GM13976 (cell line): ENCODE measurements around the gene PFN1.
A peak's percentile ranks its signal among the peaks of the same experiment; 100 is the strongest.

Experiments used
- DNase-seq: peaks from one replicate; pipeline ENCODE4 v3.0.0; 2012; ENCODE audit warnings: low spot score
- in situ Hi-C: fragments of 300-500 bp; cut with MboI; formaldehyde crosslinking; loops from one replicate; pipeline ENCODE4 v1.12.0; 2022; ENCODE audit warnings: low sequenced_read_pairs, mixed read lengths, inconsistent platforms; ENCODE audit not compliant: unreplicated experiment
- TF ChIP-seq, protein P1 (sequence below): IDR thresholded peaks from 2 replicates; pipeline ENCODE4 v1.5.1; 2012; ENCODE audit warnings: borderline replicate concordance, mild to moderate bottlenecking; ENCODE audit not compliant: insufficient read depth; ENCODE audit errors: extremely low read depth, missing control alignments, control extremely low read depth

PFN1 gene

DNA sequence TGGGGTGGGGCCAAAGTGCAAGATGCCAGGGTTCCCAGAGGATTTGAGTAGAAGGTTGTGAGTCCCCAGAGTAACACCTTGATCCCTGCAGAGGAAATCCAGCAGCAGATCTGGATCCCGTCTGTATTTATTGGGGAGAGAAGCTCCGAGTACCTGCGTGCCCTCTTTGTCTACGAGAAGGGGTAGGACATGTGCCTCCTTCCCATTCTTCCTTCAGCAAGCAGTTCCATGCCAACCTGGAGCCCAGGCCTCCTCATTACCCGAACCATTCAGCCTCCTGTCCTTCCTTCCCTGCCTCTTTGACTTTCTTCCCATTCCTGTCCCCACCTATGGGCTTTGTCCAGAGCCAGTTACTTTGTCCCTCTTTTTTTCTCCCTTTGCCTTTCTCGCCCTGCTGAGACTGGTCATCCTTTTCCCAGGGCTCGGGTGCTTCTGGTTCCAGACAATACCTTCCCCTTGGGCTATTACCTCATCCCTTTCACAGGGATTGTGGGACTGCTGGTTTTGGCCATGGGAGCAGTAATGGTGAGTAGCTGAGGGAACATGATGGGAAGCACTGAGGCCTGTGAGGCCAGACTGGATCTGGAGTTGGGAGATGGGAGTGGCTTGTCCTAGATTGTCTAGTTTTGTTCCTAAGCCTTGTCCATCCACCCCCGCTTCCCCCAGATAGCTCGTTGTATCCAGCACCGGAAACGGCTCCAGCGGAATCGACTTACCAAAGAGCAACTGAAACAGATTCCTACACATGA is 5.4 kb downstream of the PFN1 start:
- in situ Hi-C loops, result no loop called here
- no peak for DNase-seq
- TF ChIP-seq, protein P1, sequence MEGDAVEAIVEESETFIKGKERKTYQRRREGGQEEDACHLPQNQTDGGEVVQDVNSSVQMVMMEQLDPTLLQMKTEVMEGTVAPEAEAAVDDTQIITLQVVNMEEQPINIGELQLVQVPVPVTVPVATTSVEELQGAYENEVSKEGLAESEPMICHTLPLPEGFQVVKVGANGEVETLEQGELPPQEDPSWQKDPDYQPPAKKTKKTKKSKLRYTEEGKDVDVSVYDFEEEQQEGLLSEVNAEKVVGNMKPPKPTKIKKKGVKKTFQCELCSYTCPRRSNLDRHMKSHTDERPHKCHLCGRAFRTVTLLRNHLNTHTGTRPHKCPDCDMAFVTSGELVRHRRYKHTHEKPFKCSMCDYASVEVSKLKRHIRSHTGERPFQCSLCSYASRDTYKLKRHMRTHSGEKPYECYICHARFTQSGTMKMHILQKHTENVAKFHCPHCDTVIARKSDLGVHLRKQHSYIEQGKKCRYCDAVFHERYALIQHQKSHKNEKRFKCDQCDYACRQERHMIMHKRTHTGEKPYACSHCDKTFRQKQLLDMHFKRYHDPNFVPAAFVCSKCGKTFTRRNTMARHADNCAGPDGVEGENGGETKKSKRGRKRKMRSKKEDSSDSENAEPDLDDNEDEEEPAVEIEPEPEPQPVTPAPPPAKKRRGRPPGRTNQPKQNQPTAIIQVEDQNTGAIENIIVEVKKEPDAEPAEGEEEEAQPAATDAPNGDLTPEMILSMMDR, result no peak

DNA sequence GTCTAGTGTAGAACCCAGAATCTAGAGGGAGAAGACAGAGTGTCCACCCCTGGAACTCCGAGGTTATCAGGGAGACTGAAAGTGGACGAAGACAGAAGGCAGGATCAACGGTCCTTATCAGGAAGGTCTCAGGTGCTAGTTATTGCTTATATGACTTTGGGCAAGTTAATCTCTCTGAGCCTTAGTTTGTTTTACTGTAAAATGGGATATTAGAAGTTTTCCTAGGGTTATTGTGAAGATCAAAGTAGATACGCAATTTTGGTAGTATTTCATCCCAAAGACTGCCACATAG is 7.1 kb downstream of the PFN1 start:
- no peak for DNase-seq
- in situ Hi-C loops, result no loop called here
- TF ChIP-seq, protein P1, result no peak

DNA sequence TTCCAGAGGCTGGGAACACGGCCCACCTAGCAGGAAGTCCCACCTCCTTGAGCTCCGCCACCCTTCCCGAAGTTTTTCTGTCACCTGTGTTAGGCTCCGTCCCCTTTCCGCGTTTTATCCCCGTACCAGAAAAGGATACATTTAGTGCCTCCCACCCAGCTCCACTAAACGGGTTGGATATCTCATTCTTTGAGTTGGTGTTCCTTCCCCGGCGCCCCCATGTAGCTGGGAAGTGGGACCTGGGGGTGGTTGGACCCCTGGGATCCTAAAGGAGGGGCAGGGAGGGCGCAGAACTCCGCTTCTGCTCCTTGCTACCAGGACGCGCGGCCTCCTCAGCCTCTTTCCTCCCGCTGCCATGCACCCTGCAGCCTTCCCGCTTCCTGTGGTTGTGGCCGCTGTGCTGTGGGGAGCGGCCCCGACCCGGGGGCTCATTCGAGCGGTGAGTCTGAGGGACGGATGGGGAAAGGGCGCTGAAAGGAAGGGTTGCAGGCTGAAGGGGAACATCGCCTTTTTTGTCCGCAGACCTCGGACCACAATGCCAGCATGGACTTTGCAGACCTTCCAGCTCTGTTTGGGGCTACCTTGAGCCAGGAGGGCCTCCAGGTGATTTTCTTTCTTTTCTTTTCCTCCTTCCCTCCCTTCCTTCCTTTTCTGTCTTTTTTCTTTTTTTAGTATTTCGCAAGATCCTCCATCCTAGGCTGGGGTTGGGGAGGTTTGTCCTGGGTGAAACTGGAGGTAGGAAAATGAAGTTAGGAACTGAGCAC is 7.6 kb downstream of the PFN1 start:
- in situ Hi-C loops, result no loop called here
- DNase-seq, result no peak

DNA sequence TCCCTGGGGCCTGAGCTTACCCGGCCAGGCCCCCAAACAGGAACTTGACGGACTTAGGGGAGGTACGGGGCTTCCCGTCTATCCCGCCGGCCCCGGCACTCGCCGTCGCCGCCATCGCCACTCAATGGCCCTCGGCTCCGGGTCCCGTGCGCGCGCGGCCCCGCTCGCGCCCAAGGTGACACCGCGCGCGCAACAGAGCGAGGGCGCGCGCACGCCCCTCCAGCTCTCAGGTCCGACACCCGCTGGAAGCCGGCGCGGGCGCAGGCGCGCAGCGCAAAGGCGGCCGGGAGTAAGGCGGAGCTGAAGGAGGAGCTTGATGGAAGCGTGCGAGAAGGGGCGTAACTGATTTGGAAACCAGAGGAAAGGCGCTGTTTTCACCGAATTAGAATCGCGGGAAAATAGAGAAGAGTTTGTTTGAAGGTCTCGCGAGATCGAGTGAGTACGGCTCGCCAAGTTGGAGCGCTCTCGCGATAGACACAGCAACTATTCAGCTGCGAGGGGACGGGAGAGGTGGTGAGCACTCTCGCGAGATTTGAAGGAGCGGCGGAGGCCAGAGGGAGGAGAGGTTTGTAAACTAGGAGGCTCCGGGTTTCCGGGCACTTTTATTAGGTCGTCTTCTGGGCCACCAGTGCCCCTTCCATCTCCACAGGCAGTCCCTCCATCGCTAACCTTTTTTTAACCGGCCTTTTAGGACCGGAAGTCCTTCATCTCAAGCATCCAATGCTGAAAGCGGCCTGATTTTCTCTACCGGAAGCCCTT is 8.4 kb downstream of the PFN1 start, which contains the start of the genes RNF167 and SLC25A11:
TSS of gene RNF167 (plus strand) at position 473 of the 759 bp plus-strand sequence. CDS start 642 bp downstream, outside the sequence.
TSS of gene SLC25A11 (minus strand) at position 251 of the 759 bp plus-strand sequence. CDS start at position 115, 136 bp downstream.
- TF ChIP-seq, protein P1, result no peak
- peak; percentile 98 for DNase-seq
- in situ Hi-C loops, result no loop called here

More for the DNA sequence above, 7.6 kb downstream of the PFN1 start:
- TF ChIP-seq, protein P1, result no peak

DNA sequence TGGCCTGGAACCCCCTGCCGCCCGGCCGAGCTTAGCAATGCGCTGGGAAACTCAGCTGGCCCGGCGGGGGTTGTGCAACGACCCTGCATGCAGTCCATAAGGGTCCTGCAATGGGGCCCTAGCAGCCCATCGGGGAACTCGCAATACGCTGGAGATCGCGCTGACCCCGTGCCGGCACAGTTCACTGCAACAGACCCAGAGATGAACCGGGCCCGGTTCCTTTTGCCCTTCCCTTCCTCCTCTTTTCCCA is 8.9 kb downstream of the PFN1 start:
- TF ChIP-seq, protein P1, result no peak
- in situ Hi-C loops, result no loop called here
- DNase-seq, result no peak

DNA sequence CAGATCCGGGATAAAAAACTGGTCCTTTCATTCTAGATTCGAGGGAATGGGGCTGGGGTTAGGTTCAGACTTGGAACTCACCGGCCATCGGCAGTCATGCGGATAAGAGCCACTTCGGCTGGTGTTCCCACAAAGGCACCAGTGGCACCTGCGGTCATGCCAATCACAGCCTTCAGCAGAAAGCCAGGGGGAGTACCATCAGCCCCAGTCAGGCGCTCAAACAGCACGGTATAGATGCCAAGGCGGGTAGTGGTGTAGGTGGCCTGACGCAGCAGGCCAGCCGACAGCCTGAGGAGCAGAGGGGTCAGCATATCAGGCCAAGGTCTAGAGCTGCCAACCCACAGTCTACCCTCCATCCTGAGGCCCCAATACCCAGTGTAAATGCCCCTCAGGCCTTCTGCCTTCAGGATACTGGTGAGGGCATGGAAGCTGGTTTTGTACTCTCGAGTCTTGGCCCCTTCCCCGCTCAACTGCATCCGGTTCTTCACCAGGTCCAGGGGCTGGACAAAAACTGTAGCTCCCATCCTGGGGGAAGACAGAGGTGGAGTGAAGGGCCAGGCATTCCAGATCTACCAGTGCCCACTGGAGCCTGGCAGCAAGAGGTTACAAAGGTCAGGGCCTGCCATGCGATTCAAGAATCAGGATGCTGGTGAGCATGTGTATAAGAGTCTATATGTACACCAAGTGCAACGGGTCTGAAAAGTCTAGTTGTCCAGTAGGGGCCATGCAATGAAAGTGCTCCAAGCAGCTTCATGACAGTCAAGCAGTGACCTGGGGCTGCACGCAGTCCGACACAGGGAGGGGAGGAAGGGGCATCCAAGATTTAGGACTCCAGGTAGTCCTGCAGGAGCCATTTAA is 9.4 kb downstream of the PFN1 start:
- TF ChIP-seq, protein P1, result no peak
- DNase-seq, result no peak
- in situ Hi-C loops, result no loop called here
